CD4-positive, alpha-beta memory T cell (primary cell): ENCODE data around the gene ADIRF. TPM values are rescaled to one million over a fixed set of nuclear protein-coding genes. Genes with fewer than 3 reads are reported as not detected.
"Not testable (repeated sequence)": the region's sequence is repeated elsewhere in the genome, so short reads cannot be mapped to it uniquely, and the experiment has no call there.

Experiments
- CTCF ChIA-PET: fragments of 350-600 bp; sonication (Branson Sonifier 250); formaldehyde crosslinking; loops from one replicate; lab custom pipeline; 2021; ENCODE audit warnings: inconsistent platforms; ENCODE audit not compliant: partially characterized antibody; lab: Charles Lee
- POLR2A ChIA-PET: fragments of 350-600 bp; sonication (Branson Sonifier 250); formaldehyde crosslinking; loops from one replicate; lab custom pipeline; 2021; ENCODE audit not compliant: partially characterized antibody; lab: Charles Lee
- DNase-seq, 5 donors: peaks; one replicate each; pipeline versions ENCODE4 v3.0.0 to v3.0.0-alpha.2; 2020 to 2022; ENCODE audit warnings: mixed read lengths in 1 of 5
- H3K27ac ChIP-seq: one replicate; pipeline ENCODE4 v1.7.0; 2013; ENCODE audit warnings: low read depth, low read length
- H3K27me3 ChIP-seq: 2 replicates; pipeline ENCODE4 v1.7.0; 2013; ENCODE audit warnings: mild to moderate bottlenecking, low read length, moderate library complexity; ENCODE audit not compliant: insufficient read depth
- H3K36me3 ChIP-seq: 2 replicates; pipeline ENCODE4 v1.7.0; 2013; ENCODE audit warnings: mild to moderate bottlenecking, low read length, moderate library complexity; ENCODE audit not compliant: insufficient read depth
- H3K4me1 ChIP-seq: 2 replicates; pipeline ENCODE4 v1.7.0; 2013; ENCODE audit warnings: mild to moderate bottlenecking, low read length, moderate library complexity; ENCODE audit not compliant: insufficient read depth
- H3K4me3 ChIP-seq, 2 donors: one replicate each; pipeline ENCODE4 v1.7.0; 2013; ENCODE audit warnings: low read length in 2 of 2, mild to moderate bottlenecking in 1 of 2
- H3K9me3 ChIP-seq, 2 donors: one replicate each; pipeline ENCODE4 v1.7.0; 2013; ENCODE audit warnings: low read length in 2 of 2, control low read depth in 1 of 2; ENCODE audit not compliant: control insufficient read depth in 1 of 2
- H3K27ac Mint-ChIP-seq, 7 donors: one replicate each; pipeline ENCODE4 v1.8.0; 2020 to 2021; ENCODE audit warnings: mixed read lengths in 7 of 7, mild to moderate bottlenecking in 6 of 7, inconsistent platforms in 3 of 7, moderate library complexity in 3 of 7
- H3K27me3 Mint-ChIP-seq, 2 donors: one replicate each; pipeline ENCODE4 v1.8.0; 2020 to 2021; ENCODE audit warnings: mixed read lengths in 2 of 2
- H3K36me3 Mint-ChIP-seq, 2 donors: one replicate each; pipeline ENCODE4 v1.8.0; 2020 to 2021; ENCODE audit warnings: mixed read lengths in 2 of 2, inconsistent platforms in 1 of 2, mild to moderate bottlenecking in 1 of 2
- H3K4me1 Mint-ChIP-seq, 4 donors: one replicate each; pipeline ENCODE4 v1.8.0; 2020 to 2021; ENCODE audit warnings: mixed read lengths in 4 of 4, mild to moderate bottlenecking in 1 of 4
- H3K4me3 Mint-ChIP-seq, 8 donors: one replicate each; pipeline ENCODE4 v1.8.0; 2020 to 2021; ENCODE audit warnings: mixed read lengths in 8 of 8, mild to moderate bottlenecking in 7 of 8, moderate library complexity in 6 of 8, inconsistent platforms in 3 of 8
- H3K9me3 Mint-ChIP-seq, 8 donors: one replicate each; pipeline ENCODE4 v1.8.0; 2020 to 2021; ENCODE audit warnings: mixed read lengths in 8 of 8, mild to moderate bottlenecking in 5 of 8, inconsistent platforms in 3 of 8, moderate library complexity in 1 of 8
- intact Hi-C: fragments of 100-400 bp; cut with micrococcal nuclease; formaldehyde crosslinking; loops from one replicate; pipeline ENCODE4 v1.15.1; 2023
- polyA plus RNA-seq, 2 donors: library from polyadenylated mRNA; unstranded; fragments of 300-500 nt; fragmentation: Illumina TruSeq; gene quantifications; one replicate each; pipeline ENCODE4 v1.2.3, GENCODE V29; 2021
- total RNA-seq, 2 experiments: library from RNA; stranded (reverse); gene quantifications; one replicate each; pipeline ENCODE4 v1.2.3, GENCODE V29; 2021

Gene ADIRF
- total and polyA plus RNA-seq, 4 experiments from 2014 or later = 0.34 to 0.87 TPM; not detected in 2

DNA sequence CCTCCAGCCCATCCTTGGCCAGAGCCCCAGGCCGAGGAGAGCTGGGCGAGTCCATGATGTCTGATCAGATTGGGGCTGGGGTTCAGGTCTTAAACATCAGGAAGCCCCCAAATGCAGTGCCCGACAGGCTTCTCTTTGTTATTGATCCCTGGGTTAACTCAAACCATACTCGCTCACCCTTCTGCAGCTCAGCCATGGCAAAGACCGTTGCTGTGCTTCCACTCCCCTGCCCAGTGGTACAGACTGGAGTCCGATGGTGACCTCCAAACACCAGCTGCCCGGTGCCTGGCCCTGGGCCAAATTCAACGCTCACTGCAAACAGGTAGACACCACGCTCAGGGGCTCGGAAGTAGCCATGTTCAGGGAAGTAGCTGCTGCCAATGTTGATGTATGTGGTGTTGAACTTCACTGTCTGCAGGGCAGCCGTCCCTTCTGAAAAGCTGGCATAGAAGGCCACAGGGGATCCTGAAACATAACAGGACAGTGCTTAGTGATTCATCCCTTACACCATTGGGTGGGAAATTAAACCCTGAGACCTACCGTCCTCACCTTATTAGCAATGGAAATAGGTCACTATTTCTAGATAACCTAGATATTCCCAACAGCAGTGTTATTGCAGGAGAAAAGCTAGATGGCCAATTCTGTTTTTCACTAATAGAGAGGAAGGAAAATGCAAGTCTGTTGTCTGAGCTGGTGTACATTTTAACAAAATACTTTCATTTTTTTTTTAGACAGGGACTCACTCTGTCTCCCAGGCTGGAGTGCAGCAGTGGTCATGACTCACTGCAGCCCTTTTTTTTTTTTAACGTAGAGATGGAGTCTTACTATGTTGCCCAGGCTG, 31.4 kb upstream of the ADIRF start:
- ChIA-PET CTCF (interaction anchor here (4.7 to 6.7 kb wide), 3 partner anchors 14 to 31 kb away, joined by 32 to 97 read pairs (median 35); partner anchors contain the start of gene ADIRF), POLR2A (no interaction called here)
- peaks cover 0 to 4% (median 0%) of the 10 kb centered on the region in 8 donors for H3K9me3 Mint-ChIP-seq
- Histone ChIP-seq H3K4me1 (no peaks in the 10 kb centered on the region), H3K9me3 (no peaks in the 10 kb centered on the region), H3K36me3 (no peaks in the 10 kb centered on the region), H3K27me3 (no peaks in the 10 kb centered on the region), H3K4me3 (no peak overlapping the region), H3K27ac (no peak overlapping the region)
- H3K27me3 Mint-ChIP-seq = no peaks in the 10 kb centered on the region
- peak overlapping the region in 3 of 7 donors; percentile 29 to 43 (median 42) for H3K27ac Mint-ChIP-seq
- no peak overlapping the region for H3K4me3 Mint-ChIP-seq
- H3K4me1 Mint-ChIP-seq = peaks cover 0 to 7% (median 3%) of the 10 kb centered on the region in 4 donors
- intact Hi-C loops = loop anchor here (5.0 kb wide), 1 partner anchor 115 kb away; no protein-coding TSS in a partner anchor
- no peak for DNase-seq
- peaks cover 0 to 2% of the 10 kb centered on the region in 2 donors for H3K36me3 Mint-ChIP-seq

DNA sequence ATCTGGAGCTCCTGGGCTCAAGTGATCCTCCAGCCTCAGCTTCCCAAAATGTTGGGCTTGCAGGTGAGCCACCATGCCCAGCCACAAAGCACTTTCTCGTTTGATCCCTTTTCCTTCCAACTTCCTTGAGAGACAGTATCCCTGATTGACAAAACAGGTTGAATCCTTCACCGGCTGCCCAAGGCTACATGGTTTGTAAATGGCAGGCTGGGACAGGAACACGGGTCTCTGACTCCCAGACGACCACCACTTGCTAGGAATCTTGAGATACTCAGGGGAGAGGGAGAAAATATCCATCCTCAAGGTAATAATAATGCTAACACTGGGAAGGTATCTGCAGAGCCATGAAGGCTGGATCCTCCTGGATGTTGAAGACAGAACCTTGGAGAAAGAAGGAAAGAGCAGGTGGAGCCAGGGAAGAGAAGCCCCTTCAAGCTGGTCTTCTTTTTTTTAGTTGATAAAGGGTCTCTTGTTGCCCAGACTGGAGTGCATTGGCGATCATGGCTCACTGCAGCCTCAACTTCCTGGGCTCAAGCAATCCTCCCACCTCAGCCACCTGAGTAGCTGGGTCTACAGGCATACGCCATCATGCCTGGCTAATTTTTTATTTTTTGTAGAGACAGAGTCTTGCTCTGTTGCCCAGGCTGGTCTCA, 30.7 kb upstream of the ADIRF start:
- Mint-ChIP-seq H3K4me3 (no peak overlapping the region), H3K9me3 (peaks cover 0 to 4% (median 0%) of the 10 kb centered on the region in 8 donors), H3K36me3 (no peaks in the 10 kb centered on the region), H3K27me3 (no peaks in the 10 kb centered on the region), H3K4me1 (peaks cover 0 to 7% (median 3%) of the 10 kb centered on the region in 4 donors), H3K27ac (peak overlapping the region in 3 of 7 donors; percentile 20 to 42 (median 38))
- Histone ChIP-seq H3K27ac (no peak overlapping the region), H3K4me3 (no peak overlapping the region), H3K4me1 (no peaks in the 10 kb centered on the region), H3K36me3 (no peaks in the 10 kb centered on the region), H3K27me3 (no peaks in the 10 kb centered on the region), H3K9me3 (no peaks in the 10 kb centered on the region)
- POLR2A ChIA-PET = no interaction called here
- CTCF ChIA-PET = interaction anchor here (1.6 to 6.7 kb wide), 5 partner anchors 11 to 156 kb away, joined by 6 to 97 read pairs (median 32); partner anchors contain the start of gene ADIRF
- intact Hi-C loops = loop anchor here (5.0 kb wide), 1 partner anchor 115 kb away; no protein-coding TSS in a partner anchor
- DNase-seq = no peak

DNA sequence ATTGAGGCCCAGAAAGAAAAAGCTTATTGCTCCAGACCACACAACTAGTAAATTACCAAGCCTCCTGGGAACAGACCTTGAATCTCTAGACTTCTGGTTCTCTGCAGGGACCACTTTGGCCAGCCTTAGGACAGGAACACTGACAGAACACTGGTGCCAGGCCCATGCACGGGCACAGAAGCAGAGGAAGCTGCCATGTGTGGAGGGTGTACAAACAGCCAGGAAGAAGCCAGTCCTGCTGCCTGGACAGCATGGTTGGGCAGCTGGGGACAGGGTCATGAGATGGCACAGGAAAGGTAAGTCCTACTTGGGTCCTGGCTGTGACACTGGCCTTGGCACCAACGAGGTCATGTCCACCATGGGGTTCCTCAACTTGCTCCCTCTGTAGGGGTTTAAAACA, 30.0 kb upstream of the ADIRF start:
- Histone ChIP-seq H3K4me1 (no peaks in the 10 kb centered on the region), H3K27me3 (no peaks in the 10 kb centered on the region), H3K27ac (no peak overlapping the region), H3K4me3 (no peak overlapping the region), H3K9me3 (no peaks in the 10 kb centered on the region), H3K36me3 (no peaks in the 10 kb centered on the region)
- CTCF ChIA-PET = interaction anchor here (1.0 to 6.7 kb wide), 8 partner anchors 11 to 249 kb away, joined by 5 to 97 read pairs (median 8); partner anchors contain the start of gene ADIRF
- Mint-ChIP-seq H3K27ac (peak overlapping the region in 1 of 7 donors; percentile 90), H3K4me1 (peaks cover 0 to 7% (median 3%) of the 10 kb centered on the region in 4 donors), H3K9me3 (peaks cover 0 to 4% (median 0%) of the 10 kb centered on the region in 8 donors), H3K36me3 (no peaks in the 10 kb centered on the region), H3K4me3 (no peak overlapping the region), H3K27me3 (no peaks in the 10 kb centered on the region)
- DNase-seq = no peak
- POLR2A ChIA-PET = interaction anchor here (0.7 kb wide), 1 partner anchor 19 kb away, joined by 4 read pairs; no protein-coding TSS in a partner anchor
- intact Hi-C loops = loop anchor here (5.0 kb wide), 1 partner anchor 114 kb away; no protein-coding TSS in a partner anchor

DNA sequence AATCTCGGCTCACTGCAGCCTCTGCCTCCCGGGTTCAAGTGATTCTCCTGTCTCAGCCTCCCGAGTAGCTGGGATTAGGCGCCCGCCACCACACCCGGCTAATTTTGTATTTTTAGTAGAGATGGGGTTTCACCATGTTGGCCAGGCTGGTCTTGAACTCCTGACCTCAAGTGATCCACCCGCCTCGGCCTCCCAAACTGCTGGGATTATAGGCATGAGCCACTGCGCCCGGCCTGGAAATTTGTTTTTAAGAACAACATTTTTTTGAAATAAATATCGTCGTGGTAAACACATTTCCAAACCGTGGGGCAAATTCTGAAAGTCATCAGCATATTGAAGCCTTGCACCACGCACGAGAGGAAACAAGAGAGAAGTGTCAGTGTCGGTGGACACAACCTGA, 28.2 kb upstream of the ADIRF start:
- peak overlapping the region in 1 of 7 donors; percentile 90 for H3K27ac Mint-ChIP-seq
- H3K36me3 Mint-ChIP-seq, H3K27me3 ChIP-seq, H3K27me3 Mint-ChIP-seq, H3K36me3 ChIP-seq, H3K27ac ChIP-seq, H3K9me3 ChIP-seq, H3K4me1 ChIP-seq, intact Hi-C loops, H3K9me3 Mint-ChIP-seq, DNase-seq, H3K4me3 ChIP-seq, H3K4me1 Mint-ChIP-seq: not testable (repeated sequence)
- ChIA-PET CTCF (interaction anchor here (0.6 to 6.7 kb wide), 11 partner anchors 11 to 263 kb away, joined by 3 to 97 read pairs (median 4); partner anchors contain the start of gene ADIRF), POLR2A (interaction anchor here (0.9 to 1.5 kb wide), 3 partner anchors 10 to 154 kb away, joined by 3 to 4 read pairs (median 4); partner anchors contain the start of genes ADIRF and GLUD1)
- peak overlapping the region in 1 of 8 donors; percentile 27 for H3K4me3 Mint-ChIP-seq

DNA sequence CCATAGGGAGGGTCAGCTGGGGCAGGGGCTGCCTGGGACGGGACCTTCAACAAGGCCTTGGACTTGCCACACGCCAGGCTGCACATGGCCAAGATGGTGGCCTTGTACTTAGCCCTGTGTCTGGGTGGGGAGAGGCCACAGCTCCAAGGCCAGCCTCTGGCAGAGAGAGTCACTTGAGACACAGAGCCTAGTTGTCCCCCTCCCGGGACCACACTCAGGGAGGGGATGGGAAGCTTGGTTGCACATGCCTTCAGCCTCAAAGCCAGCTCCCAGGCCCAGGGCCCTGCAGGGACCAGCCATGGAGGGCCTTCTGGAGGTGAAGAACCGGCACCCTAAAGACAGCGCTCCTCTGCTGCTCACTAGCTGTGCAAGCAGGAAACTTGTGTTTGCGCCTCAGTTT, 27.6 kb upstream of the ADIRF start:
- H3K9me3 ChIP-seq = no peaks in the 10 kb centered on the region
- Mint-ChIP-seq H3K4me1 (peaks cover 0 to 7% (median 3%) of the 10 kb centered on the region in 4 donors), H3K27ac (peak overlapping the region in 2 of 7 donors; percentile 42 to 59), H3K9me3 (peaks cover 0 to 4% (median 0%) of the 10 kb centered on the region in 8 donors), H3K27me3 (no peaks in the 10 kb centered on the region), H3K4me3 (no peak overlapping the region), H3K36me3 (no peaks in the 10 kb centered on the region)
- H3K27ac ChIP-seq = no peak overlapping the region
- intact Hi-C loops = no loop called here
- no peak for DNase-seq
- no peak overlapping the region for H3K4me3 ChIP-seq
- H3K36me3 ChIP-seq = no peaks in the 10 kb centered on the region
- ChIA-PET POLR2A (interaction anchor here (0.6 to 1.5 kb wide), 2 partner anchors 134 to 154 kb away, joined by 3 read pairs; partner anchors contain the start of gene GLUD1), CTCF (interaction anchor here (1.1 to 6.7 kb wide), 7 partner anchors 10 to 145 kb away, joined by 3 to 97 read pairs (median 3); partner anchors contain the start of gene ADIRF)
- H3K27me3 ChIP-seq = no peaks in the 10 kb centered on the region
- no peaks in the 10 kb centered on the region for H3K4me1 ChIP-seq

DNA sequence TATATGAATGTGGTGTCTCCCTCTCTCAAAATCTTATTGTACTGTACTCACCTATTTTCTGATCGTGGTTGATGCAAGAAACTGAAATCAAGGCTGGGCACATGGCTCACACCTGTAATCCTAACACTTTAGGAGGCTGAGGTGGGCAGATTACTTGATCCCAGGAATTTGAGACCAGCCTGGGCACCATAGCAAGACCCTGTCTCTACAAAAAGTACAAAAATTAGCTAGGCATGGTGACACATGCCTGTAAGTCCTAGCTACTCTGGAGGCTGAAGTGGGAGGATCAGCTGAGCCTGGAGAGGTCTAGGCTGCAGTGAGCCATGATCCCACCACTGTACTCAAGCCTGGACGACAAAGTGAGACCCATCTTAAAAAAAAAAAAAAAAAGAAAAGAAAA, 26.9 kb upstream of the ADIRF start:
- H3K36me3 ChIP-seq = no peaks in the 10 kb centered on the region
- no peaks in the 10 kb centered on the region for H3K27me3 ChIP-seq
- ChIA-PET CTCF (interaction anchor here (1.1 to 6.7 kb wide), 5 partner anchors 10 to 33 kb away, joined by 3 to 97 read pairs (median 32); partner anchors contain the start of gene ADIRF), POLR2A (interaction anchor here (1.1 kb wide), 1 partner anchor 9 kb away, joined by 3 read pairs; no protein-coding TSS in a partner anchor)
- intact Hi-C loops = no loop called here
- no peak overlapping the region for H3K4me3 ChIP-seq
- H3K4me1 ChIP-seq = no peaks in the 10 kb centered on the region
- H3K9me3 Mint-ChIP-seq = peaks cover 0 to 3% (median 0%) of the 10 kb centered on the region in 8 donors
- no peak for DNase-seq
- H3K4me3 Mint-ChIP-seq = no peak overlapping the region
- H3K27me3 Mint-ChIP-seq = no peaks in the 10 kb centered on the region
- no peak overlapping the region for H3K27ac Mint-ChIP-seq
- H3K9me3 ChIP-seq = no peaks in the 10 kb centered on the region
- H3K36me3 Mint-ChIP-seq = no peaks in the 10 kb centered on the region
- H3K27ac ChIP-seq = no peak overlapping the region
- peaks cover 0 to 7% (median 3%) of the 10 kb centered on the region in 4 donors for H3K4me1 Mint-ChIP-seq
